ENCODE data around the gene TULP4.

Gene TULP4

DNA sequence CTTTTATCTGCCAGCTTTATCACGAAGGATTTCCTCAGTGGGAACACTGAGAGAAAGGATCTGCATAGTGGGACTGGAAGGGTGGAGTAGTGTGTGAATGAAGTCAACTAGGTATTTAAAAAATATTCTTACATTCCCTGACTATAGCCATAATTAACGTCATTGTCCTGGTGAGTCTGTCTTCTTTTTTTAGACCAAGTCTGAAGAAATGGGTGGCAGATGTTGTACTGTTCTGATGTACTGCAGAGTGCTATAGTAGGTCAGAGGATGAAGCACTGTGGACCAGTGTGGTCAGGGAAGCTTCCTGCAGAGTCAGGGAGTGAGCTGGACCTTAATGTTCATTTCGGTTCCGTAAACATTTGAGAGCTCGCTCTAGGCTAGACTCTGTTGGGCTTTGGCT lies 11.9 kb downstream of the TULP4 start:
- ChIA-PET CTCF (interaction anchor here (0.5 to 1.4 kb wide), 2 partner anchors 19 to 52 kb away, joined by 3 read pairs; no protein-coding TSS in a partner anchor), POLR2A (interaction anchor here (0.5 to 0.6 kb wide), 2 partner anchors 125 to 528 kb away, joined by 3 to 4 read pairs; no protein-coding TSS in a partner anchor)
- Histone ChIP-seq H3K27ac (ENCODE audit: insufficient read depth in 1 of 2, low read depth in 1 of 2, low read length in 2 of 2, poor library complexity in 1 of 2, severe bottlenecking in 2 of 2) (no peak overlapping the region), H3K27me3 (replicated peaks in 2 of 5; ENCODE audit: control insufficient read depth in 4 of 5, insufficient read depth in 5 of 5, low read length in 4 of 5) (no peaks in the 10 kb centered on the region), H3K36me3 (ENCODE audit: control insufficient read depth in 4 of 4, insufficient read depth in 4 of 4, low read length in 3 of 4) (no peaks in the 10 kb centered on the region), H3K4me1 (ENCODE audit: control extremely low read depth in 1 of 4, control insufficient read depth in 4 of 4, insufficient read depth in 4 of 4, low read length in 3 of 4) (peaks cover 0 to 16% (median 5%) of the 10 kb centered on the region in 4 experiments), H3K4me3 (ENCODE audit: control insufficient read depth in 1 of 7, extremely low read depth in 1 of 7, insufficient read depth in 4 of 7, low read depth in 2 of 7, low read length in 6 of 7) (no peak overlapping the region), H3K9me3 (ENCODE audit: control extremely low read depth in 1 of 5, control insufficient read depth in 4 of 5, insufficient read depth in 2 of 5, low read depth in 1 of 5, low read length in 4 of 5) (no peaks in the 10 kb centered on the region)
- DNase-seq = no peak
- WGBS (ENCODE audit: insufficient coverage) = 96% methylated on average over 3 of the region's 5 CpGs

DNA sequence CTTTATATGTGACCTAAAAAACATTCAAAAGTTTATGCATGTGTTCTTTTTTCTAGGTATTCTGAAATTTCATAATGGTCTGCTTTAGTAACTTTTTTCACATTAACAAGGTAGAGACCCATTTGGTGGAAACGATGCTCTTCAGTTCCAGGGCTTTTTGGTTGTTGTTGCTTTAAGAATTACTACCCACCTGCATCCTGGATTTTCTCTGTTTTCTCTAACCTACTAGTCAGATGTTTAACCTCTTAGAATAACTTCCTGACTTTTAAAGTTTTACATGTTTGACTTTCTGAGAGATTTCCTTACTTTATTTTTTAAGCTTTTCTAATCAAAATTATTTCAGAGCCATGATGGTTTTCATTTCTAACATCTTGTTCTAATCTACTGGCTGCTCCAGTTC lies 14.9 kb downstream of the TULP4 start:
- H3K4me3 ChIP-seq (ENCODE audit: control insufficient read depth in 1 of 7, extremely low read depth in 1 of 7, insufficient read depth in 4 of 7, low read depth in 2 of 7, low read length in 6 of 7) = no peak overlapping the region
- no peak overlapping the region for H3K27ac ChIP-seq (ENCODE audit: insufficient read depth in 1 of 2, low read depth in 1 of 2, low read length in 2 of 2, poor library complexity in 1 of 2, severe bottlenecking in 2 of 2)
- WGBS (ENCODE audit: insufficient coverage) = no CpG with 5 or more reads among the region's 1 CpG
- peaks cover 0 to 1% (median 0%) of the 10 kb centered on the region in 4 experiments for H3K36me3 ChIP-seq (ENCODE audit: control insufficient read depth in 4 of 4, insufficient read depth in 4 of 4, low read length in 3 of 4)
- H3K4me1 ChIP-seq (ENCODE audit: control extremely low read depth in 1 of 4, control insufficient read depth in 4 of 4, insufficient read depth in 4 of 4, low read length in 3 of 4) = peaks cover 0 to 18% (median 6%) of the 10 kb centered on the region in 4 experiments
- CTCF ChIA-PET = interaction anchor here (0.7 to 1.3 kb wide), 2 partner anchors 106 to 333 kb away, joined by 3 read pairs; no protein-coding TSS in a partner anchor
- POLR2A ChIA-PET = no interaction called here
- peaks cover 0 to 5% (median 1%) of the 10 kb centered on the region in 5 experiments for H3K9me3 ChIP-seq (ENCODE audit: control extremely low read depth in 1 of 5, control insufficient read depth in 4 of 5, insufficient read depth in 2 of 5, low read depth in 1 of 5, low read length in 4 of 5)
- no peak for DNase-seq
- no peaks in the 10 kb centered on the region for H3K27me3 ChIP-seq (replicated peaks in 2 of 5; ENCODE audit: control insufficient read depth in 4 of 5, insufficient read depth in 5 of 5, low read length in 4 of 5)

DNA sequence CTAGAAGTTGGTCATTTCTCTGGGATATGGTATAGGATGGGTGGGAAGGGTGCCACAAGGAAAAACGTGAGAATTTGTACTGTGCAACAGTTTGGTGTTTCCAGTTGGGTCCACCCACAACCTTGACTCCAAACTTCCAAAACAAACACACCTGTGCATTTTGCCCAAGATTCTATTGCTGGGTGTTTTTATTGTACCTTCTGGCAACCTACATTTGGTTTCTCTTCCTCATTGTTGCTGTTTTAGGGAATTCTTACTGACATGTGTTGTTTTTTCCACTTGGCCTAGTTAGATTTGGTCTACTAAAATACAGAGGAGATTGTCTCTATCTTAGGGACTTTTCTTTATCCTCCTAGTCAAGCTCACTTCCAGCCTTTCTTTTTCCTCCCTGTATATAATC lies 16.7 kb downstream of the TULP4 start:
- CTCF ChIA-PET = no interaction called here
- Histone ChIP-seq H3K27ac (ENCODE audit: insufficient read depth in 1 of 2, low read depth in 1 of 2, low read length in 2 of 2, poor library complexity in 1 of 2, severe bottlenecking in 2 of 2) (no peak overlapping the region), H3K4me3 (ENCODE audit: control insufficient read depth in 1 of 7, extremely low read depth in 1 of 7, insufficient read depth in 4 of 7, low read depth in 2 of 7, low read length in 6 of 7) (no peak overlapping the region), H3K4me1 (ENCODE audit: control extremely low read depth in 1 of 4, control insufficient read depth in 4 of 4, insufficient read depth in 4 of 4, low read length in 3 of 4) (peaks cover 0 to 3% (median 1%) of the 10 kb centered on the region in 4 experiments), H3K27me3 (replicated peaks in 2 of 5; ENCODE audit: control insufficient read depth in 4 of 5, insufficient read depth in 5 of 5, low read length in 4 of 5) (no peaks in the 10 kb centered on the region), H3K9me3 (ENCODE audit: control extremely low read depth in 1 of 5, control insufficient read depth in 4 of 5, insufficient read depth in 2 of 5, low read depth in 1 of 5, low read length in 4 of 5) (peaks cover 4 to 11% (median 7%) of the 10 kb centered on the region in 5 experiments), H3K36me3 (ENCODE audit: control insufficient read depth in 4 of 4, insufficient read depth in 4 of 4, low read length in 3 of 4) (peaks cover 0 to 6% (median 5%) of the 10 kb centered on the region in 4 experiments)
- no CpG with 5 or more reads among the region's 1 CpG for WGBS (ENCODE audit: insufficient coverage)
- DNase-seq = no peak
- POLR2A ChIA-PET = no interaction called here

DNA sequence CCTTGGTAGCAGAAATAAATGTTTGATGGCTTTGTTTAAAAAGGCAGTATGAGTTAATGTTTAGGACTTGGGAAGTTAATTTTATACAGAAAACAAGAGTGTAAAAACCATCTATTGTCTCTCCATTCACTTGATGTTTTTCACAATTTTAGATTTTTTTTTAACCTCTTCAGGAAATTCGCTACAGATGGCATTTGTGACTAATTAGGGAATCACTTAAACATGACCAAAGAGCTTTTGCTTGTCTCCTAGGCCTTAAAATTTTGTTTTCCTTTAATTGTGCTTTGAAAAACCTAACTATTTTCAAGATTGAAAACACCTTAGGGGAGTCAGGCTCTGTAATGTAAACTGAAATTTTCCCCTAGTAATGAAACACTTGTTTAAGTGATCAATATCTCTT lies 17.3 kb downstream of the TULP4 start:
- CTCF ChIA-PET = no interaction called here
- Histone ChIP-seq H3K4me1 (ENCODE audit: control extremely low read depth in 1 of 4, control insufficient read depth in 4 of 4, insufficient read depth in 4 of 4, low read length in 3 of 4) (peaks cover 0 to 3% (median 1%) of the 10 kb centered on the region in 4 experiments), H3K36me3 (ENCODE audit: control insufficient read depth in 4 of 4, insufficient read depth in 4 of 4, low read length in 3 of 4) (peaks cover 0 to 6% (median 5%) of the 10 kb centered on the region in 4 experiments), H3K9me3 (ENCODE audit: control extremely low read depth in 1 of 5, control insufficient read depth in 4 of 5, insufficient read depth in 2 of 5, low read depth in 1 of 5, low read length in 4 of 5) (peaks cover 4 to 11% (median 7%) of the 10 kb centered on the region in 5 experiments), H3K27me3 (replicated peaks in 2 of 5; ENCODE audit: control insufficient read depth in 4 of 5, insufficient read depth in 5 of 5, low read length in 4 of 5) (no peaks in the 10 kb centered on the region), H3K27ac (ENCODE audit: insufficient read depth in 1 of 2, low read depth in 1 of 2, low read length in 2 of 2, poor library complexity in 1 of 2, severe bottlenecking in 2 of 2) (no peak overlapping the region), H3K4me3 (ENCODE audit: control insufficient read depth in 1 of 7, extremely low read depth in 1 of 7, insufficient read depth in 4 of 7, low read depth in 2 of 7, low read length in 6 of 7) (no peak overlapping the region)
- DNase-seq = no peak
- no CpG with 5 or more reads among the region's 1 CpG for WGBS (ENCODE audit: insufficient coverage)
- POLR2A ChIA-PET = interaction anchor here (0.6 kb wide), 1 partner anchor 169 kb away, joined by 3 read pairs; no protein-coding TSS in a partner anchor

GRCh38 chr6:158330016-158330415 lies 17.8 kb downstream of the TULP4 start:
- no CpG with 5 or more reads among the region's 2 CpGs for WGBS (ENCODE audit: insufficient coverage)
- Histone ChIP-seq H3K9me3 (ENCODE audit: control extremely low read depth in 1 of 5, control insufficient read depth in 4 of 5, insufficient read depth in 2 of 5, low read depth in 1 of 5, low read length in 4 of 5) (peaks cover 4 to 11% (median 7%) of the 10 kb centered on the region in 5 experiments), H3K4me3 (ENCODE audit: control insufficient read depth in 1 of 7, extremely low read depth in 1 of 7, insufficient read depth in 4 of 7, low read depth in 2 of 7, low read length in 6 of 7) (no peak overlapping the region), H3K4me1 (ENCODE audit: control extremely low read depth in 1 of 4, control insufficient read depth in 4 of 4, insufficient read depth in 4 of 4, low read length in 3 of 4) (peaks cover 0 to 3% (median 1%) of the 10 kb centered on the region in 4 experiments), H3K36me3 (ENCODE audit: control insufficient read depth in 4 of 4, insufficient read depth in 4 of 4, low read length in 3 of 4) (peaks cover 0 to 6% (median 5%) of the 10 kb centered on the region in 4 experiments), H3K27ac (ENCODE audit: insufficient read depth in 1 of 2, low read depth in 1 of 2, low read length in 2 of 2, poor library complexity in 1 of 2, severe bottlenecking in 2 of 2) (no peak overlapping the region), H3K27me3 (replicated peaks in 2 of 5; ENCODE audit: control insufficient read depth in 4 of 5, insufficient read depth in 5 of 5, low read length in 4 of 5) (no peaks in the 10 kb centered on the region)
- CTCF ChIA-PET = no interaction called here
- no peak for DNase-seq
- POLR2A ChIA-PET = no interaction called here

DNA sequence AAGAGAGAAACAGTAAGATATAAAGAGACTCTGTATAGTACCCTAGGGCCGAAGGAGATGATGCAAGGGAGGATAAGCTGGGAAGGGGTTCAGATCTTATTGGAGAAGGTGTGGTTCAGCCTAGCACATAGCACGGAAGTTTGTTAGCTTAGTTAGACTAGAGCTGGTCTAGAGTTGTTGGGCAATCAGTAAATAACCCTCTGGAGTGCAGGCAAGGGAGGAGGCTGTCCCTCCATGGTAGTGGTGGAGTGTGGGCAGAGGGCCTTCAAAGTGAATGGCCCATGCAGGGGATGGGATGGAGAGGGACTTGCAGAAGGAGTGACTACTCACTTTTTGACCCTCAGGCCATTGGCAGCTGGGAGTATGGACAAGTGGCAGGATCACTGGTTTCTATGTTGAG lies 20.0 kb downstream of the TULP4 start:
- ChIA-PET POLR2A (no interaction called here), CTCF (no interaction called here)
- no peak for DNase-seq
- peaks cover 4 to 11% (median 7%) of the 10 kb centered on the region in 5 experiments for H3K9me3 ChIP-seq (ENCODE audit: control extremely low read depth in 1 of 5, control insufficient read depth in 4 of 5, insufficient read depth in 2 of 5, low read depth in 1 of 5, low read length in 4 of 5)
- H3K4me1 ChIP-seq (ENCODE audit: control extremely low read depth in 1 of 4, control insufficient read depth in 4 of 4, insufficient read depth in 4 of 4, low read length in 3 of 4) = peaks cover 0 to 3% (median 1%) of the 10 kb centered on the region in 4 experiments
- peaks cover 0 to 6% (median 5%) of the 10 kb centered on the region in 4 experiments for H3K36me3 ChIP-seq (ENCODE audit: control insufficient read depth in 4 of 4, insufficient read depth in 4 of 4, low read length in 3 of 4)
- WGBS (ENCODE audit: insufficient coverage) = 100% methylated on average over 2 of the region's 2 CpGs
- H3K27me3 ChIP-seq (replicated peaks in 2 of 5; ENCODE audit: control insufficient read depth in 4 of 5, insufficient read depth in 5 of 5, low read length in 4 of 5) = no peaks in the 10 kb centered on the region
- no peak overlapping the region for H3K27ac ChIP-seq (ENCODE audit: insufficient read depth in 1 of 2, low read depth in 1 of 2, low read length in 2 of 2, poor library complexity in 1 of 2, severe bottlenecking in 2 of 2)
- H3K4me3 ChIP-seq (ENCODE audit: control insufficient read depth in 1 of 7, extremely low read depth in 1 of 7, insufficient read depth in 4 of 7, low read depth in 2 of 7, low read length in 6 of 7) = no peak overlapping the region

DNA sequence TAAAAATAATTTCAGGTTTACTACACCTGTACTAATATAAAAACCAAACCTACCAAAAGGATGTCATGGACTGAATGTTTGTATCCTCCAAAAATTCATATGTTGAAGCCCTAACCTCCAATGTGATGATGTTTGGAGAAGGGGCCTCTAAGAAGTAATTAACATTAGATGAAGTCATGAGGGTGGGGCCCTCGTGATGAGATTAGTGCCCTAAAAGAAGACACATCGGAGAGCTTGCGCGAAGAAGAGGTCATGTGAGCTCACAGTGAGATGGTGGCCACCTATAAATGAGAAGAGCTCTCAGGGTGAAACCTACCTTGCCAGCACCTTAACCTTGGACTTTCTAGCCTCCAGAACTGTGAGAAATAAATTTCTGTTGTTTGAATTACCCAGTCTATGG lies 20.8 kb downstream of the TULP4 start:
- ChIA-PET CTCF (no interaction called here), POLR2A (no interaction called here)
- H3K27me3 ChIP-seq (replicated peaks in 2 of 5; ENCODE audit: control insufficient read depth in 4 of 5, insufficient read depth in 5 of 5, low read length in 4 of 5) = no peaks in the 10 kb centered on the region
- no peak overlapping the region for H3K4me3 ChIP-seq (ENCODE audit: control insufficient read depth in 1 of 7, extremely low read depth in 1 of 7, insufficient read depth in 4 of 7, low read depth in 2 of 7, low read length in 6 of 7)
- H3K36me3 ChIP-seq (ENCODE audit: control insufficient read depth in 4 of 4, insufficient read depth in 4 of 4, low read length in 3 of 4) = peaks cover 0 to 13% (median 5%) of the 10 kb centered on the region in 4 experiments
- WGBS (ENCODE audit: insufficient coverage) = 98% methylated on average over 4 of the region's 4 CpGs
- H3K27ac ChIP-seq (ENCODE audit: insufficient read depth in 1 of 2, low read depth in 1 of 2, low read length in 2 of 2, poor library complexity in 1 of 2, severe bottlenecking in 2 of 2) = no peak overlapping the region
- no peak for DNase-seq
- H3K4me1 ChIP-seq (ENCODE audit: control extremely low read depth in 1 of 4, control insufficient read depth in 4 of 4, insufficient read depth in 4 of 4, low read length in 3 of 4) = peaks cover 0 to 3% (median 1%) of the 10 kb centered on the region in 4 experiments
- H3K9me3 ChIP-seq (ENCODE audit: control extremely low read depth in 1 of 5, control insufficient read depth in 4 of 5, insufficient read depth in 2 of 5, low read depth in 1 of 5, low read length in 4 of 5) = peaks cover 4 to 11% (median 7%) of the 10 kb centered on the region in 5 experiments
